Measurements from ENCODE around the gene KCNMA1. TPM values are rescaled to one million over a fixed set of nuclear protein-coding genes. Genes with fewer than 3 reads are reported as not detected.

The KCNMA1 gene
- total RNA-seq, 1 donor, result 77.8 TPM

GRCh38 chr10:77084431-77085144 is 553.0 kb downstream of the KCNMA1 start:
- H3K4me3 ChIP-seq (ENCODE audit: insufficient read depth, low read length), result no peak overlapping the region
- H3K79me2 ChIP-seq (ENCODE audit: insufficient read depth, low read length), result no peaks in the 10 kb centered on the region
- H3K4me1 ChIP-seq (ENCODE audit: insufficient read depth, low read length), result peaks cover 5% of the 10 kb centered on the region
- no peak overlapping the region for H3K27ac ChIP-seq (ENCODE audit: low read depth, low read length)
- H3K36me3 ChIP-seq (ENCODE audit: insufficient read depth, low read length), result no peaks in the 10 kb centered on the region
- H3K4me2 ChIP-seq (ENCODE audit: insufficient read depth, low read length), result no peak overlapping the region
- TF ChIP-seq, protein P1, sequence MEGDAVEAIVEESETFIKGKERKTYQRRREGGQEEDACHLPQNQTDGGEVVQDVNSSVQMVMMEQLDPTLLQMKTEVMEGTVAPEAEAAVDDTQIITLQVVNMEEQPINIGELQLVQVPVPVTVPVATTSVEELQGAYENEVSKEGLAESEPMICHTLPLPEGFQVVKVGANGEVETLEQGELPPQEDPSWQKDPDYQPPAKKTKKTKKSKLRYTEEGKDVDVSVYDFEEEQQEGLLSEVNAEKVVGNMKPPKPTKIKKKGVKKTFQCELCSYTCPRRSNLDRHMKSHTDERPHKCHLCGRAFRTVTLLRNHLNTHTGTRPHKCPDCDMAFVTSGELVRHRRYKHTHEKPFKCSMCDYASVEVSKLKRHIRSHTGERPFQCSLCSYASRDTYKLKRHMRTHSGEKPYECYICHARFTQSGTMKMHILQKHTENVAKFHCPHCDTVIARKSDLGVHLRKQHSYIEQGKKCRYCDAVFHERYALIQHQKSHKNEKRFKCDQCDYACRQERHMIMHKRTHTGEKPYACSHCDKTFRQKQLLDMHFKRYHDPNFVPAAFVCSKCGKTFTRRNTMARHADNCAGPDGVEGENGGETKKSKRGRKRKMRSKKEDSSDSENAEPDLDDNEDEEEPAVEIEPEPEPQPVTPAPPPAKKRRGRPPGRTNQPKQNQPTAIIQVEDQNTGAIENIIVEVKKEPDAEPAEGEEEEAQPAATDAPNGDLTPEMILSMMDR (IDR thresholded peaks at IDR 0.05; ENCODE audit: extremely low read depth, low read depth, low read length), result no peak
- H4K20me1 ChIP-seq (ENCODE audit: insufficient read depth, low read length), result no peaks in the 10 kb centered on the region
- H2AFZ ChIP-seq (ENCODE audit: low read length), result no peak overlapping the region
- H3K9me3 ChIP-seq (ENCODE audit: low read depth, low read length), result no peaks in the 10 kb centered on the region
- no peak for DNase-seq (ENCODE audit: insufficient read length, low spot score, missing footprints)
- no peaks in the 10 kb centered on the region for H3K27me3 ChIP-seq (ENCODE audit: insufficient read depth, low read length)

- peaks cover 5% of the 10 kb centered on the region for H3K36me3 ChIP-seq (ENCODE audit: insufficient read depth, low read length)
- DNase-seq (ENCODE audit: insufficient read length, low spot score, missing footprints), result no peak
- H4K20me1 ChIP-seq (ENCODE audit: insufficient read depth, low read length), result no peaks in the 10 kb centered on the region
- H2AFZ ChIP-seq (ENCODE audit: low read length), result no peak overlapping the region
- H3K4me1 ChIP-seq (ENCODE audit: insufficient read depth, low read length), result peaks cover 5% of the 10 kb centered on the region
- no peak overlapping the region for H3K4me3 ChIP-seq (ENCODE audit: insufficient read depth, low read length)
- H3K4me2 ChIP-seq (ENCODE audit: insufficient read depth, low read length), result no peak overlapping the region
- H3K9me3 ChIP-seq (ENCODE audit: low read depth, low read length), result no peaks in the 10 kb centered on the region
- no peaks in the 10 kb centered on the region for H3K27me3 ChIP-seq (ENCODE audit: insufficient read depth, low read length)
- H3K27ac ChIP-seq (ENCODE audit: low read depth, low read length), result no peak overlapping the region
- TF ChIP-seq, protein P1 (IDR thresholded peaks at IDR 0.05; ENCODE audit: extremely low read depth, low read depth, low read length), result no peak
- no peaks in the 10 kb centered on the region for H3K79me2 ChIP-seq (ENCODE audit: insufficient read depth, low read length)
Measured at GRCh38 chr10:77082601-77083252, 554.9 kb downstream of the KCNMA1 start.

GRCh38 chr10:77081481-77081891 is 556.1 kb downstream of the KCNMA1 start:
- no peaks in the 10 kb centered on the region for H3K9me3 ChIP-seq (ENCODE audit: low read depth, low read length)
- H3K4me1 ChIP-seq (ENCODE audit: insufficient read depth, low read length), result no peaks in the 10 kb centered on the region

More at GRCh38 chr10:77081481-77081891, 556.1 kb downstream of the KCNMA1 start:
- no peaks in the 10 kb centered on the region for H4K20me1 ChIP-seq (ENCODE audit: insufficient read depth, low read length)
- H3K36me3 ChIP-seq (ENCODE audit: insufficient read depth, low read length), result peaks cover 5% of the 10 kb centered on the region
- no peak for DNase-seq (ENCODE audit: insufficient read length, low spot score, missing footprints)
- TF ChIP-seq, protein P1 (IDR thresholded peaks at IDR 0.05; ENCODE audit: extremely low read depth, low read depth, low read length), result no peak
- H3K4me2 ChIP-seq (ENCODE audit: insufficient read depth, low read length), result no peak overlapping the region
- no peak overlapping the region for H2AFZ ChIP-seq (ENCODE audit: low read length)
- no peaks in the 10 kb centered on the region for H3K79me2 ChIP-seq (ENCODE audit: insufficient read depth, low read length)
- H3K27me3 ChIP-seq (ENCODE audit: insufficient read depth, low read length), result no peaks in the 10 kb centered on the region
- no peak overlapping the region for H3K4me3 ChIP-seq (ENCODE audit: insufficient read depth, low read length)
- H3K27ac ChIP-seq (ENCODE audit: low read depth, low read length), result no peak overlapping the region

All from osteoblast (primary cell).